Psoas muscle (tissue), 8 donors: Measurements from ENCODE around the gene SFT2D3. TPM values are rescaled to one million over a fixed set of nuclear protein-coding genes. Genes with fewer than 3 reads are reported as not detected.

Experiments
- ATAC-seq, 4 donors: fragments of 200-7000 bp; cut with Tn5 transposase; one replicate each; pipeline ENCODE4 v1.9.1; 2020; ENCODE audit warnings: moderate library complexity in 3 of 4, mild to moderate bottlenecking in 2 of 4
- DNase-seq, 2 donors: peaks; one replicate each; pipeline ENCODE4 v3.0.0-alpha.2; 2020
- H3K27ac ChIP-seq: fragments of 200-600 bp; one replicate; pipeline ENCODE4 v1.8.0; 2022
- H3K27me3 ChIP-seq, 3 donors: fragments of 200-600 bp in 1 of 3; one replicate each; pipeline versions ENCODE4 v1.6.1 to v1.8.0; 2013 to 2022; ENCODE audit warnings: low read length in 2 of 3, mild to moderate bottlenecking in 2 of 3, moderate library complexity in 1 of 3; ENCODE audit not compliant: insufficient read depth in 3 of 3
- H3K36me3 ChIP-seq, 2 donors: fragments of 200-600 bp in 1 of 2; one replicate each; pipeline versions ENCODE4 v1.6.1 to v1.8.0; 2013 to 2022; ENCODE audit warnings: low read depth in 1 of 2, mild to moderate bottlenecking in 1 of 2, moderate library complexity in 1 of 2; ENCODE audit not compliant: insufficient read depth in 1 of 2
- H3K4me1 ChIP-seq: fragments of 200-600 bp; one replicate; pipeline ENCODE4 v1.8.0; 2022
- H3K4me3 ChIP-seq: fragments of 200-600 bp; one replicate; pipeline ENCODE4 v1.8.0; 2022; ENCODE audit warnings: mild to moderate bottlenecking
- H3K9me3 ChIP-seq: fragments of 200-600 bp; one replicate; pipeline ENCODE4 v1.8.0; 2022
- WGBS, 3 donors: extraction: QIAGEN DNeasy Blood & Tissue Kit; methylation state at CpG; one replicate each; pipeline versions ENCODE4 v1.1.6 to v1.1.7; 2013; 5-methylcytosine and 5-hydroxymethylcytosine counted together
- intact Hi-C, 2 donors: fragments of 100-400 bp; cut with DNase I; formaldehyde crosslinking; loops; one replicate each; pipeline versions ENCODE4 v1.11.0 to v1.14.2; 2022
- polyA plus RNA-seq, 3 donors: library from polyadenylated mRNA; stranded (reverse); fragments of 200-250 nt; gene quantifications; one replicate each; pipeline ENCODE4 v1.2.3, GENCODE V29; 2013
- total RNA-seq, 4 donors: library from RNA; stranded (reverse); fragmentation: NEBNext Ultra II Directional in 2 of 4; extraction: Animal tissue kit (Norgen Biotek cat#: 25700) in 2 of 4; gene quantifications; one replicate each; pipeline versions ENCODE4 v1.2.1 to v1.2.4, GENCODE V29; 2021 to 2023
- TF ChIP-seq, protein P1 (sequence below): fragments of 200-600 bp; IDR thresholded peaks from one replicate; pipeline ENCODE4 v1.8.0; 2022; ENCODE audit warnings: antibody characterized with exemption
- donor health status: healthy with polysubstance abuse.
- donor health status: DM: no; HTN: no; CAD: no; lungs with moderate emphysema.
- donor health status: Bipolar disorder and iron deficiency.
- donor health status: healthy.
- donor health status: DM: yes; HTN: yes; CAD: no.
- donor health status: DM: no; HTN: no; CAD: no.
- donor health status: DM: no; HTN: no; CAD: no.
- donor health status: DM: yes; HTN: yes; CAD: no.

The SFT2D3 gene
- total and polyA plus RNA-seq, 7 donors, result 1.5 to 4.1 (median 2.2) TPM

DNA sequence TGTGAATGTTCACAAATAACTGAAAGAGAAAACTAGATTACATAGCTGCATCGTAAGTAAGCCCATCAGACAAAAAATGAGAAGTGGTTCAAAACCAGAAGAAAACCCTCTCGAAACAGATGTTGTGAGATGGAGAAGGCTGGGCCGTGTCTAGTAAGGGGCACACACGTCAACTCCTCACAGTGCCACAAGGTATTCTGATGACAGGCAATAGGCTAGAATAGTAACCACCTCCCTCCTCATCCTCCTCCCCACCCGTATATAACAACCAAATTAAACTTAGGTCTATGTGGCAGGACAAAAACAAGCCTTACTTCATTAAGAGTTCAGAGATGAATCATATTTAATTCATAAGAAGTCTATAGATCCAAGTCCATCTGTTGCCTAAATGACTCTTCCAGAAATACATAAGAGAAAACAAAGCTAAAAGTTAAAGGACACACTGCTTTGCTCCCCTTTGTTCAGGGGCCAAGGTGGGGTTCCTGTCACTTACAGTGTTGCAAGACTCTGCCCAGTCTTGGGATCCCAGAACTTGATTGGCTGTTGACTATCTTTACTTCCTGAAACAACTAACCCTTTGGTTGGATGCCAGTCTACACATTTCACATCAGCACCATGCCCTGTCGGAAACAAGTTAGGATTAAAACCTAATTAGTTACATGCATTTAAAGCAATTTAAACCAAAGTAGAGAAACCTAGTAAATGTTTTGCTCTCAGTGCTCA is 25.0 kb downstream of the SFT2D3 start:
- Histone ChIP-seq H3K4me3 (no peak overlapping the region), H3K9me3 (no peaks in the 10 kb centered on the region), H3K27ac (no peak overlapping the region), H3K36me3 (peaks cover 5 to 20% of the 10 kb centered on the region in 2 donors), H3K27me3 (no peaks in the 10 kb centered on the region), H3K4me1 (peaks cover 33% of the 10 kb centered on the region)
- WGBS, 3 donors, result 66 to 86% (median 71%) methylated on average over 6 of the region's 6 CpGs
- TF ChIP-seq, protein P1, sequence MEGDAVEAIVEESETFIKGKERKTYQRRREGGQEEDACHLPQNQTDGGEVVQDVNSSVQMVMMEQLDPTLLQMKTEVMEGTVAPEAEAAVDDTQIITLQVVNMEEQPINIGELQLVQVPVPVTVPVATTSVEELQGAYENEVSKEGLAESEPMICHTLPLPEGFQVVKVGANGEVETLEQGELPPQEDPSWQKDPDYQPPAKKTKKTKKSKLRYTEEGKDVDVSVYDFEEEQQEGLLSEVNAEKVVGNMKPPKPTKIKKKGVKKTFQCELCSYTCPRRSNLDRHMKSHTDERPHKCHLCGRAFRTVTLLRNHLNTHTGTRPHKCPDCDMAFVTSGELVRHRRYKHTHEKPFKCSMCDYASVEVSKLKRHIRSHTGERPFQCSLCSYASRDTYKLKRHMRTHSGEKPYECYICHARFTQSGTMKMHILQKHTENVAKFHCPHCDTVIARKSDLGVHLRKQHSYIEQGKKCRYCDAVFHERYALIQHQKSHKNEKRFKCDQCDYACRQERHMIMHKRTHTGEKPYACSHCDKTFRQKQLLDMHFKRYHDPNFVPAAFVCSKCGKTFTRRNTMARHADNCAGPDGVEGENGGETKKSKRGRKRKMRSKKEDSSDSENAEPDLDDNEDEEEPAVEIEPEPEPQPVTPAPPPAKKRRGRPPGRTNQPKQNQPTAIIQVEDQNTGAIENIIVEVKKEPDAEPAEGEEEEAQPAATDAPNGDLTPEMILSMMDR, result no peak
- ATAC-seq (no peak), DNase-seq (no peak)
- intact Hi-C loops, result no loop called here

DNA sequence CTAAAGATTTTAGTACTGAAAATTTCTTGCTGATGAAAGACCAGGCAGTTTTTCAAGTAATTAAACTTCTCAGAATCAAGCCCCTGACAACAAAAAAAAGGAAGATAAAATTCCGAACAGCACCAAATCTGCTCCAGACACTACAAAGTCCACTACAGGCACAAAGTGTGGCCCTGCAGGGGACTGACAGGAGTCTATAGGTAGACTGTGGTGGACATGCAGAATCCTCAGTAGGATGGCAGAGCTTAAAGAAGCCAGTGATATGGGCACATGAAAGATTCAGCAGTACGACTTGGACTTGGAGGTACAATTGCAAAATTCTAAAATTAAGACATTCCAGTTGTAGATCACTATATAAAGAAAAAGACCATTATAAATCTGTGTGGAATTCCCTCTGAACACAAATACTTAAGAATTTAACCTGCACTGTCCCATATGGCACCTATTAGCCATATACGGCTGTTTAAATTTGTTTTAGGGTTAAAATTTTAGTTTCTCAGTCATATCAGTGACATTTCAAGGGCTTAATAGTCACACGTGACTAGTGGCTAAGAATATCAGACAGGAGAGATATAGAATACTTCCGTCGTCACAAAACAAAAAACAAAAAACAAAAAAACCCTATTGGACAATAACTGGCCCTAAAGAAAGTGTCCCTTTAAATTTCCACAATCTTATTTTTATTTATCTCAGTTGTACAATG is 32.0 kb downstream of the SFT2D3 start:
- Histone ChIP-seq H3K9me3 (no peaks in the 10 kb centered on the region), H3K4me3 (peak overlapping the region; percentile 58), H3K36me3 (peaks cover 0 to 2% of the 10 kb centered on the region in 2 donors), H3K27ac (peak overlapping the region; percentile 72), H3K4me1 (peaks cover 19% of the 10 kb centered on the region), H3K27me3 (no peaks in the 10 kb centered on the region)
- TF ChIP-seq, protein P1, result no peak
- peak in 2 of 4 donors; percentile 9 to 25 for ATAC-seq
- WGBS, 3 donors, result 35 to 49% (median 43%) methylated on average over 6 of the region's 6 CpGs
- intact Hi-C loops, result no loop called here
- no peak for DNase-seq

DNA sequence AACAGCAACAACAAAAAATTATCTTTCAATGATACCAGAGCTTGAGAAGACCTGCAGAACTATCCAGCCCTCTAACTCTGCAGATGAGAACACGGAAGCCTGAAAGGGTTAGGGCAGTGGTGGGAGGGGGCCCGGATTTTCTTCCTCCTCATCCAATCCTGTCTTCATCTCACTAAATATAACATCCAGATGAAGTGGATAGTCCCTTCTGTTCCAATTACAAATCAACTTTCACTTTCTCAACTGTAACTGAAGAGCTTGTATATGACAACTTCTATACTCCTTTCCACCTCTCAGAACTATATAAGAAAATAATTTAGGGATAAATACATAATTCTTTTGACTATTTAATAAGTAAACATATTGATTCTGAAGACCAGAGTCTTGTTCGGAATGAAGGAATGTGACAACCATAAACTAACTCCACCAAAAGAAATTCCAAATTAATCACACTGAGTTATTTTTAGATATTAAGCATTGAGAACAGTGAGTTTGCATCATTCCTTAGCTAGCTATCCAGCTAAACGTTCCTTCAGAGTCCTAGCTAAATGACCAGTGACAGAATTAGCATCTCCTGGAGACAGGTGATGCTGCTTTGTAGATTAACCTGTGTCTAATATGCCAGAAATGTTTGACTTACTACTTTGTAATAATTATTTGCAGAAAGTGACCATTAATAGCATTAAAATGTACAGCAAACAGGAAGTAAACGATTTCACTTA is 32.7 kb downstream of the SFT2D3 start:
- 22 to 40% (median 24%) methylated on average over 5 of the region's 5 CpGs for WGBS, 3 donors
- TF ChIP-seq, protein P1, result no peak
- ATAC-seq (peak; percentile 84 to 91 (median 90)), DNase-seq (no peak)
- H3K4me1 ChIP-seq, result peaks cover 19% of the 10 kb centered on the region
- intact Hi-C loops, result no loop called here
- no peaks in the 10 kb centered on the region for H3K9me3 ChIP-seq
- H3K4me3 ChIP-seq, result peak overlapping the region; percentile 58
- peak overlapping the region; percentile 72 for H3K27ac ChIP-seq
- peaks cover 0 to 2% of the 10 kb centered on the region in 2 donors for H3K36me3 ChIP-seq
- H3K27me3 ChIP-seq, result no peaks in the 10 kb centered on the region

DNA sequence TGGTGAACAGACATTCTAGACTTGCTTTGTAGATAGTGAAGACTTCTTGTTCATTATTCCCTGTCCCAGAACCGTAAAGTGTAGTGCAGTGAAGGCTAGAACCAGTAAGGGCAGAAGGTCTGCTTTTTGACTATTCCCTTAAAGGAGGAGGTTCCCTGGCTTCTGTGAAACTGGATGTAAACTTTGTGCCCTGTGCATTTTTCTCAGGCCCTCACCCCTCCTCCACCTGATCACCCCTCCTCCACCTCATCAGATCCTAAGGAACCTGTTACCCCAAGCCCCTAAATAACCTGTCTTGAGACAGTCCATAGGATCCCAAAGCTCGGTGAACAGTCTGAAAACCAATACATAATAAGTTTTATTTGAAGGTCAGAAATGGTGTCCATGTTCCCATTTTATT is 33.7 kb downstream of the SFT2D3 start:
- peak in 1 of 4 donors; percentile 11 for ATAC-seq
- H3K27ac ChIP-seq, result peak overlapping the region; percentile 72
- 84 to 96% (median 92%) methylated on average over 2 of the region's 2 CpGs for WGBS, 3 donors
- no peaks in the 10 kb centered on the region for H3K9me3 ChIP-seq
- H3K4me1 ChIP-seq, result peaks cover 19% of the 10 kb centered on the region
- no peak overlapping the region for H3K4me3 ChIP-seq
- peaks cover 0 to 4% of the 10 kb centered on the region in 2 donors for H3K36me3 ChIP-seq
- no peak for DNase-seq
- TF ChIP-seq, protein P1, result no peak
- no peaks in the 10 kb centered on the region for H3K27me3 ChIP-seq
- intact Hi-C loops, result loop anchor here in 1 of 2 donors (5.0 kb wide), 1 partner anchor 77 kb away; the partner anchor contains the start of gene WDR33
